WERI-Rb-1 (cell line): Measurements from ENCODE around the gene SPON2.

Experiments
- DNase-seq: peaks from one replicate; pipeline ENCODE4 v3.0.0-alpha.2; 2020
- H3K27ac ChIP-seq: fragments of 250-450 bp; sonication (Bioruptor Pico); 2 replicates; pipeline ENCODE4 v1.5.1; 2020; ENCODE audit warnings: mild to moderate bottlenecking, moderate library complexity
- H3K27me3 ChIP-seq: fragments of 250-450 bp; sonication (Bioruptor Pico); 2 replicates; pipeline ENCODE4 v1.5.1; 2021; ENCODE audit warnings: mild to moderate bottlenecking, low read depth, moderate library complexity; ENCODE audit not compliant: insufficient read depth, severe bottlenecking
- H3K36me3 ChIP-seq: fragments of 250-450 bp; sonication (Bioruptor Pico); 2 replicates; pipeline ENCODE4 v1.5.1; 2020; ENCODE audit warnings: mild to moderate bottlenecking, moderate library complexity
- H3K4me3 ChIP-seq: 2 replicates; pipeline ENCODE4 v1.5.1; 2011; ENCODE audit warnings: low read depth, mild to moderate bottlenecking, control low read depth, low read length
- H3K9me3 ChIP-seq: fragments of 250-450 bp; sonication (Bioruptor Pico); 2 replicates; pipeline ENCODE4 v1.5.1; 2021; ENCODE audit warnings: mild to moderate bottlenecking, moderate library complexity; ENCODE audit not compliant: severe bottlenecking
- CTCF ChIP-seq: IDR thresholded peaks from 2 replicates; pipeline ENCODE4 v1.5.1; 2011; ENCODE audit warnings: low read depth, mild to moderate bottlenecking, control low read depth, inconsistent platforms, low read length

Gene SPON2

GRCh38 chr4:1172228-1172851, at the start of gene SPON2:
TSS of gene SPON2 (minus strand) at chr4:1172583.
- TF ChIP-seq CTCF: no peak
- H3K9me3 ChIP-seq: peaks cover 9% of the 10 kb centered on the region
- H3K27ac ChIP-seq: peak within 1 kb of the TSS; percentile 97
- H3K4me3 ChIP-seq: peak within 1 kb of the TSS; percentile 59
- peaks cover 48% of the 10 kb centered on the region for H3K36me3 ChIP-seq
- H3K27me3 ChIP-seq: no peaks in the 10 kb centered on the region
- DNase-seq: peak; percentile 54

GRCh38 chr4:1221155-1221870, 48.9 kb upstream of the SPON2 start:
- TF ChIP-seq CTCF: no peak
- H3K36me3 ChIP-seq: peaks cover 88% of the 10 kb centered on the region
- no peaks in the 10 kb centered on the region for H3K27me3 ChIP-seq
- H3K27ac ChIP-seq: no peak overlapping the region
- no peak for DNase-seq
- no peak overlapping the region for H3K4me3 ChIP-seq
- no peaks in the 10 kb centered on the region for H3K9me3 ChIP-seq

- H3K4me3 ChIP-seq: no peak overlapping the region
- no peaks in the 10 kb centered on the region for H3K27me3 ChIP-seq
- H3K9me3 ChIP-seq: no peaks in the 10 kb centered on the region
- DNase-seq: no peak
- no peak for TF ChIP-seq CTCF
- peaks cover 88% of the 10 kb centered on the region for H3K36me3 ChIP-seq
- no peak overlapping the region for H3K27ac ChIP-seq
Observed at GRCh38 chr4:1220566-1220965, 48.2 kb upstream of the SPON2 start.

- no peak for TF ChIP-seq CTCF
Observed at GRCh38 chr4:1219566-1219950, 47.2 kb upstream of the SPON2 start.

GRCh38 chr4:1218634-1219565, 46.5 kb upstream of the SPON2 start:
- no peaks in the 10 kb centered on the region for H3K9me3 ChIP-seq
- no peaks in the 10 kb centered on the region for H3K27me3 ChIP-seq
- peaks cover 88% of the 10 kb centered on the region for H3K36me3 ChIP-seq
- no peak for TF ChIP-seq CTCF
- DNase-seq: no peak
- H3K4me3 ChIP-seq: no peak overlapping the region
- H3K27ac ChIP-seq: no peak overlapping the region

More at GRCh38 chr4:1219566-1219950, 47.2 kb upstream of the SPON2 start:
- no peak for DNase-seq
- Histone ChIP-seq H3K27ac (no peak overlapping the region), H3K27me3 (no peaks in the 10 kb centered on the region), H3K9me3 (no peaks in the 10 kb centered on the region), H3K4me3 (no peak overlapping the region), H3K36me3 (peaks cover 88% of the 10 kb centered on the region)
